CD14-positive monocyte (primary cell): ENCODE data around the gene ACADS. TPM values are rescaled to one million over a fixed set of nuclear protein-coding genes. Genes with fewer than 3 reads are reported as not detected.
A peak's percentile ranks its signal among the peaks of the same experiment; 100 is the strongest.

Experiments
- DNase-seq, 3 donors: peaks; one replicate each; pipeline ENCODE4 v3.0.0-alpha.2; 2011 to 2022
- H2AFZ ChIP-seq: 2 replicates; pipeline ENCODE4 v1.6.0; 2012; ENCODE audit warnings: mild to moderate bottlenecking, low read depth, low read length, inconsistent platforms; ENCODE audit not compliant: insufficient read depth, poor library complexity, severe bottlenecking
- H3K27ac ChIP-seq, 2 donors: 1 replicate in 1 of 2; 2 replicates in 1 of 2; pipeline ENCODE4 v1.5.1; 2012 to 2013; ENCODE audit warnings: low read length in 2 of 2, control low read depth in 1 of 2, inconsistent platforms in 1 of 2, low read depth in 1 of 2, mild to moderate bottlenecking in 1 of 2
- H3K27me3 ChIP-seq, 2 donors: one replicate each; pipeline versions ENCODE4 v1.6.0 to v1.6.1; 2011 to 2013; ENCODE audit warnings: low read length in 2 of 2; ENCODE audit not compliant: control insufficient read depth in 2 of 2, insufficient read depth in 2 of 2
- H3K36me3 ChIP-seq, 2 donors: replicated peaks in 1 of 2; 1 replicate in 1 of 2; 2 replicates in 1 of 2; pipeline versions ENCODE4 v1.5.1 to v1.6.1; 2012 to 2013; ENCODE audit warnings: low read length in 2 of 2, control low read depth in 1 of 2, inconsistent platforms in 1 of 2, mild to moderate bottlenecking in 1 of 2; ENCODE audit not compliant: insufficient read depth in 2 of 2, control insufficient read depth in 1 of 2
- H3K4me1 ChIP-seq, 2 donors: 1 replicate in 1 of 2; 2 replicates in 1 of 2; pipeline versions ENCODE4 v1.5.1 to v1.6.1; 2012 to 2013; ENCODE audit warnings: low read length in 2 of 2, control low read depth in 1 of 2, inconsistent platforms in 1 of 2, mild to moderate bottlenecking in 1 of 2, moderate library complexity in 1 of 2; ENCODE audit not compliant: insufficient read depth in 2 of 2, control insufficient read depth in 1 of 2
- H3K4me2 ChIP-seq: replicated peaks from 2 replicates; pipeline ENCODE3; 2012; ENCODE audit warnings: low read length, moderate library complexity, mild to moderate bottlenecking; ENCODE audit not compliant: poor library complexity, severe bottlenecking; ENCODE audit errors: extremely low read depth
- H3K4me3 ChIP-seq, 3 experiments: fragments of 200-600 bp in 1 of 3; sonication (generic) in 1 of 3; replicated peaks in 1 of 3; 1 replicate in 2 of 3; 2 replicates in 1 of 3; pipeline ENCODE4 v1.5.1; 2011 to 2013; ENCODE audit warnings: low read length in 3 of 3, mild to moderate bottlenecking in 3 of 3, control low read depth in 2 of 3, low read depth in 2 of 3, inconsistent platforms in 1 of 3, moderate library complexity in 1 of 3
- H3K79me2 ChIP-seq: 2 replicates; pipeline ENCODE4 v1.6.0; 2012; ENCODE audit warnings: mild to moderate bottlenecking, control low read depth, inconsistent platforms, low read length, moderate library complexity; ENCODE audit not compliant: insufficient read depth
- H3K9ac ChIP-seq: 2 replicates; pipeline ENCODE4 v1.6.0; 2017; ENCODE audit warnings: low read length, mild to moderate bottlenecking; ENCODE audit not compliant: insufficient read depth, poor library complexity, severe bottlenecking
- H3K9me3 ChIP-seq, 2 donors: replicated peaks in 1 of 2; 1 replicate in 1 of 2; 2 replicates in 1 of 2; pipeline versions ENCODE4 v1.5.1 to v1.6.1; 2012 to 2013; ENCODE audit warnings: low read length in 2 of 2, control low read depth in 1 of 2; ENCODE audit not compliant: control insufficient read depth in 1 of 2, insufficient read depth in 1 of 2
- H4K20me1 ChIP-seq: 2 replicates; pipeline ENCODE4 v1.6.0; 2012; ENCODE audit warnings: mild to moderate bottlenecking, low read length, control low read depth, moderate library complexity; ENCODE audit not compliant: insufficient read depth
- H3K27ac Mint-ChIP-seq, 7 donors: one replicate each; pipeline ENCODE4 v1.8.0; 2020; ENCODE audit warnings: mild to moderate bottlenecking in 7 of 7, mixed read lengths in 7 of 7, moderate library complexity in 6 of 7, inconsistent platforms in 2 of 7
- H3K27me3 Mint-ChIP-seq, 3 donors: one replicate each; pipeline ENCODE4 v1.8.0; 2021 to 2022; ENCODE audit warnings: low read depth in 3 of 3, mild to moderate bottlenecking in 3 of 3, mixed read lengths in 3 of 3, moderate library complexity in 3 of 3, inconsistent platforms in 1 of 3
- H3K36me3 Mint-ChIP-seq, 2 donors: one replicate each; pipeline ENCODE4 v1.8.0; 2020; ENCODE audit warnings: mixed read lengths in 2 of 2, inconsistent platforms in 1 of 2, mild to moderate bottlenecking in 1 of 2
- H3K4me1 Mint-ChIP-seq: one replicate; pipeline ENCODE4 v1.8.0; 2020; ENCODE audit warnings: mild to moderate bottlenecking, mixed read lengths
- H3K4me3 Mint-ChIP-seq, 2 donors: one replicate each; pipeline ENCODE4 v1.8.0; 2020; ENCODE audit warnings: mild to moderate bottlenecking in 2 of 2, mixed read lengths in 2 of 2, moderate library complexity in 1 of 2
- H3K9me3 Mint-ChIP-seq, 7 donors: one replicate each; pipeline ENCODE4 v1.8.0; 2020 to 2022; ENCODE audit warnings: mixed read lengths in 7 of 7, mild to moderate bottlenecking in 6 of 7, moderate library complexity in 6 of 7, inconsistent platforms in 2 of 7
- CTCF ChIP-seq: fragments of 200-600 bp; IDR thresholded peaks from one replicate; pipeline ENCODE4 v1.8.0; 2022; ENCODE audit warnings: antibody characterized with exemption, mild to moderate bottlenecking
- WGBS: methylation state at CpG from one replicate; pipeline ENCODE4 v1.1.5; 2013; ENCODE audit warnings: missing lambda C conversion rate; ENCODE audit not compliant: insufficient coverage; 5-methylcytosine and 5-hydroxymethylcytosine counted together
- intact Hi-C, 2 donors: fragments of 100-400 bp; cut with micrococcal nuclease; formaldehyde crosslinking; loops; one replicate each; pipeline versions ENCODE4 v1.15.0 to v1.15.1; 2023
- polyA plus RNA-seq, 3 donors: library from polyadenylated mRNA; depleted of rRNA in 1 of 3; unstranded in 2 of 3; stranded (reverse) in 1 of 3; fragments of 300-500 nt in 2 of 3; fragments of >200 nt in 1 of 3; fragmentation: Illumina TruSeq in 2 of 3; gene quantifications; 1 replicate in 2 of 3; 2 replicates in 1 of 3; pipeline ENCODE4 v1.2.3, GENCODE V29; 2012 to 2021

The ACADS gene
- polyA plus RNA-seq, 3 donors = 9.2 to 25.1 (median 18.2) TPM

GRCh38 chr12:120724720-120725119 lies 906 bp upstream of the ACADS start:
- peak overlapping the region in 2 of 7 donors; percentile 2 to 54 for H3K27ac Mint-ChIP-seq
- Histone ChIP-seq H3K9me3 (no peaks in the 10 kb centered on the region), H3K4me3 (no peak overlapping the region), H3K9ac (no peak overlapping the region), H3K27me3 (no peaks in the 10 kb centered on the region), H3K36me3 (peaks cover 18 to 47% of the 10 kb centered on the region in 2 donors), H3K27ac (no peak overlapping the region), H3K4me2 (no peak overlapping the region), H3K79me2 (peaks cover 6% of the 10 kb centered on the region), H3K4me1 (peaks cover 27 to 34% of the 10 kb centered on the region in 2 donors), H4K20me1 (no peaks in the 10 kb centered on the region), H2AFZ (peak overlapping the region; percentile 97)
- WGBS = 78% methylated on average over 2 of the region's 5 CpGs
- H3K4me1 Mint-ChIP-seq = peaks cover 47% of the 10 kb centered on the region
- TF ChIP-seq CTCF = no peak
- intact Hi-C loops = loop anchor here (5.0 kb wide), 1 partner anchor 37 kb away; the partner anchor contains the start of gene MLEC (in 2 of the 2)
- H3K27me3 Mint-ChIP-seq = peaks cover 0 to 1% (median 1%) of the 10 kb centered on the region in 3 donors
- no peak for DNase-seq
- H3K4me3 Mint-ChIP-seq = peak overlapping the region; percentile 87 to 93
- peaks cover 51 to 68% of the 10 kb centered on the region in 2 donors for H3K36me3 Mint-ChIP-seq
- H3K9me3 Mint-ChIP-seq = peaks cover 0 to 2% (median 0%) of the 10 kb centered on the region in 7 donors

GRCh38 chr12:120725151-120725658 lies 421 bp upstream of the ACADS start:
- peaks cover 42% of the 10 kb centered on the region for H3K4me1 Mint-ChIP-seq

More at GRCh38 chr12:120725151-120725658, 421 bp upstream of the ACADS start:
- peaks cover 0 to 1% (median 1%) of the 10 kb centered on the region in 3 donors for H3K27me3 Mint-ChIP-seq
- H3K4me2 ChIP-seq = peak overlapping the region; percentile 95
- peaks cover 0 to 2% (median 0%) of the 10 kb centered on the region in 7 donors for H3K9me3 Mint-ChIP-seq
- H4K20me1 ChIP-seq = no peaks in the 10 kb centered on the region
- no peak for DNase-seq
- no peaks in the 10 kb centered on the region for H3K27me3 ChIP-seq
- peak overlapping the region; percentile 82 for H3K9ac ChIP-seq
- peaks cover 51 to 68% of the 10 kb centered on the region in 2 donors for H3K36me3 Mint-ChIP-seq
- intact Hi-C loops = loop anchor here (5.0 kb wide), 1 partner anchor 38 kb away; the partner anchor contains the start of gene MLEC (in 2 of the 2)
- H3K4me3 Mint-ChIP-seq = peak overlapping the region; percentile 87 to 93
- H3K9me3 ChIP-seq = no peaks in the 10 kb centered on the region
- TF ChIP-seq CTCF = no peak
- H3K79me2 ChIP-seq = peaks cover 6% of the 10 kb centered on the region
- no peak overlapping the region for H3K27ac ChIP-seq
- peaks cover 17 to 47% of the 10 kb centered on the region in 2 donors for H3K36me3 ChIP-seq
- H2AFZ ChIP-seq = peak overlapping the region; percentile 97
- H3K4me1 ChIP-seq = peaks cover 22 to 29% of the 10 kb centered on the region in 2 donors
- H3K4me3 ChIP-seq = peak overlapping the region; percentile 15 to 88 (median 88)
- H3K27ac Mint-ChIP-seq = peak overlapping the region in 5 of 7 donors; percentile 6 to 81 (median 57)
- 42% methylated on average over 12 of the region's 14 CpGs for WGBS
